HepG2 (cell line): ENCODE measurements around the gene TMEM184B. TPM values are rescaled to one million over a fixed set of nuclear protein-coding genes. Genes with fewer than 3 reads are reported as not detected.

ENCODE experiments used
- AHR ChIP-seq: IDR thresholded peaks from 2 replicates; pipeline ENCODE4 v1.6.1; 2018; ENCODE audit warnings: missing genetic modification reagents, missing compliant biosample characterization
- ELF1 ChIP-seq: sonication (generic); formaldehyde crosslinking; IDR thresholded peaks from 2 replicates; pipeline ENCODE4 v1.4.0; 2020; ENCODE audit warnings: missing genetic modification reagents
- FOXP4 ChIP-seq: sonication (generic); formaldehyde crosslinking; IDR thresholded peaks from 2 replicates; pipeline ENCODE4 v1.4.0; 2020; ENCODE audit warnings: missing genetic modification reagents
- GZF1 ChIP-seq: sonication (generic); formaldehyde crosslinking; IDR thresholded peaks from 2 replicates; pipeline ENCODE4 v1.5.1; 2020; ENCODE audit warnings: mild to moderate bottlenecking, missing genetic modification reagents
- HBP1 ChIP-seq: IDR thresholded peaks from 2 replicates; pipeline ENCODE4 v1.6.1; 2016; ENCODE audit warnings: low read depth, control low read depth
- HNRNPK ChIP-seq: fragments of 200-400 bp; formaldehyde crosslinking; IDR thresholded peaks from 2 replicates; pipeline ENCODE4 v1.6.1; 2018; ENCODE audit warnings: low read length, low read depth, moderate library complexity, mild to moderate bottlenecking; ENCODE audit not compliant: poor library complexity, severe bottlenecking
- MXD3 ChIP-seq: IDR thresholded peaks from 2 replicates; pipeline ENCODE4 v1.6.1; 2016; ENCODE audit warnings: mild to moderate bottlenecking, missing biosample characterization, missing genetic modification reagents
- NFATC3 ChIP-seq: sonication (generic); formaldehyde crosslinking; IDR thresholded peaks from 2 replicates; pipeline ENCODE4 v1.5.1; 2020; ENCODE audit warnings: mild to moderate bottlenecking, missing genetic modification reagents
- NR0B2 ChIP-seq: sonication (generic); formaldehyde crosslinking; IDR thresholded peaks from 2 replicates; pipeline ENCODE4 v1.4.0; 2020; ENCODE audit warnings: mild to moderate bottlenecking, missing genetic modification reagents
- REL ChIP-seq: sonication (generic); formaldehyde crosslinking; conservative IDR thresholded peaks from 2 replicates; pipeline ENCODE4 v1.8.0; 2022; ENCODE audit warnings: mild to moderate bottlenecking, missing genetic modification reagents, moderate library complexity
- TBL1XR1 ChIP-seq: fragments of 150-350 bp; IDR thresholded peaks from 2 replicates; pipeline ENCODE4 v1.6.1; 2014; ENCODE audit warnings: borderline replicate concordance, low read length; ENCODE audit not compliant: partially characterized antibody
- TMF1 ChIP-seq: sonication (generic); formaldehyde crosslinking; IDR thresholded peaks from 2 replicates; pipeline ENCODE4 v1.8.1; 2022; ENCODE audit warnings: low read depth, missing genetic modification reagents
- U2AF1 ChIP-seq: fragments of 200-400 bp; formaldehyde crosslinking; optimal IDR thresholded peaks from 2 replicates; pipeline ENCODE3; 2017; ENCODE audit warnings: mild to moderate bottlenecking, low read depth, low read length
- ZBTB26 ChIP-seq: IDR thresholded peaks from 2 replicates; pipeline ENCODE4 v1.6.1; 2016; ENCODE audit warnings: missing compliant biosample characterization, missing genetic modification reagents, borderline replicate concordance
- ZBTB44 ChIP-seq: sonication (generic); formaldehyde crosslinking; IDR thresholded peaks from 2 replicates; pipeline ENCODE4 v1.4.0; 2020; ENCODE audit warnings: missing genetic modification reagents
- ZEB1 ChIP-seq: IDR thresholded peaks from 2 replicates; pipeline ENCODE4 v1.6.1; 2012; ENCODE audit warnings: mild to moderate bottlenecking, low read depth, inconsistent platforms; ENCODE audit not compliant: insufficient replicate concordance
- ZNF563 ChIP-seq: sonication (generic); formaldehyde crosslinking; IDR thresholded peaks from 2 replicates; pipeline ENCODE4 v1.8.0; 2022; ENCODE audit warnings: mild to moderate bottlenecking, moderate library complexity, missing genetic modification reagents
- ZNF577 ChIP-seq: sonication (generic); formaldehyde crosslinking; IDR thresholded peaks from 2 replicates; pipeline ENCODE4 v1.4.0; 2020; ENCODE audit warnings: mild to moderate bottlenecking, low read depth, missing genetic modification reagents, borderline replicate concordance
- ZNF674 ChIP-seq: sonication (generic); formaldehyde crosslinking; IDR thresholded peaks from 2 replicates; pipeline ENCODE4 v1.5.0; 2020; ENCODE audit warnings: low read depth, mild to moderate bottlenecking, missing genetic modification reagents
- ZNF788 ChIP-seq: sonication (generic); formaldehyde crosslinking; IDR thresholded peaks from 2 replicates; pipeline ENCODE4 v1.5.0; 2020; ENCODE audit warnings: mild to moderate bottlenecking, missing genetic modification reagents, borderline replicate concordance
- ZSCAN9 ChIP-seq: IDR thresholded peaks from 2 replicates; pipeline ENCODE4 v1.6.1; 2016; ENCODE audit warnings: borderline replicate concordance
- ZZZ3 ChIP-seq: sonication (generic); formaldehyde crosslinking; IDR thresholded peaks from 2 replicates; pipeline ENCODE4 v1.4.0; 2020; ENCODE audit warnings: missing genetic modification reagents, mild to moderate bottlenecking, borderline replicate concordance
- polyA plus RNA-seq, 8 experiments: library from polyadenylated mRNA; depleted of rRNA in 3 of 8; stranded (reverse) in 7 of 8; unstranded in 1 of 8; fragments of >200 nt; fragmentation: Illumina TruSeq in 4 of 8; extraction: Trizol in 4 of 8; gene quantifications; 2 replicates each; pipeline versions ENCODE4 v1.2.1 to v1.2.3, GENCODE V29; 2011 to 2016; ENCODE audit warnings: low read depth in 4 of 8, missing spikeins in 1 of 8, mixed read lengths in 1 of 8; ENCODE audit not compliant: insufficient read depth in 1 of 8
- total RNA-seq, 5 experiments: library from RNA; depleted of rRNA; stranded (reverse); fragments of >200 nt; fragmentation: Illumina TruSeq; extraction: Trizol; gene quantifications; 2 replicates each; pipeline ENCODE4 v1.2.3, GENCODE V29; 2016; ENCODE audit warnings: low read depth in 1 of 5

TMEM184B gene
- total and polyA plus RNA-seq, 2 of the 13 experiments (the other 11 are each of a cell fraction or from before 2014, with no cell fraction given) = 15.9 to 16.0 TPM

- TF ChIP-seq FOXP4 (CRISPR knock-in tag) = no peak; the same call in 1 of the 2 replicates
- no peak for TF ChIP-seq ZNF674
- TF ChIP-seq ZNF563 (CRISPR knock-in tag) = no peak
- 0 out of 2 replicates have a peak, but pooled peaks have one; percentile 73 for TF ChIP-seq GZF1 (CRISPR knock-in tag)
- no peak for TF ChIP-seq TBL1XR1
- TF ChIP-seq ELF1 (CRISPR knock-in tag) = peak; percentile 92
- TF ChIP-seq ZNF788 (CRISPR knock-in tag) = no peak
- no peak for TF ChIP-seq U2AF1
- TF ChIP-seq ZNF577 = no peak
- no peak for TF ChIP-seq HBP1 (CRISPR knock-in tag)
- TF ChIP-seq ZZZ3 = no peak
- no peak for TF ChIP-seq ZEB1
- peak; percentile 44; the same call in 1 of the 2 replicates for TF ChIP-seq MXD3 (CRISPR knock-in tag)
- TF ChIP-seq HNRNPK = no peak
- TF ChIP-seq TMF1 = 0 out of 2 replicates have a peak, but pooled peaks have one; percentile 63
- TF ChIP-seq NR0B2 = no peak
- no peak for TF ChIP-seq NFATC3
- TF ChIP-seq AHR (CRISPR knock-in tag) = 0 out of 2 replicates have a peak, but pooled peaks have one; percentile 11
- TF ChIP-seq ZSCAN9 = 0 out of 2 replicates have a peak, but pooled peaks have one; percentile 3
- TF ChIP-seq REL (CRISPR knock-in tag) = no peak
- TF ChIP-seq ZBTB26 (CRISPR knock-in tag) = no peak
- no peak for TF ChIP-seq ZBTB44 (CRISPR knock-in tag)
These were observed 45.3 kb upstream of the TMEM184B start (continued) for GRCh38 chr22:38317995-38318715.
